ENCODE measurements around the gene IL19.

The IL19 gene

DNA sequence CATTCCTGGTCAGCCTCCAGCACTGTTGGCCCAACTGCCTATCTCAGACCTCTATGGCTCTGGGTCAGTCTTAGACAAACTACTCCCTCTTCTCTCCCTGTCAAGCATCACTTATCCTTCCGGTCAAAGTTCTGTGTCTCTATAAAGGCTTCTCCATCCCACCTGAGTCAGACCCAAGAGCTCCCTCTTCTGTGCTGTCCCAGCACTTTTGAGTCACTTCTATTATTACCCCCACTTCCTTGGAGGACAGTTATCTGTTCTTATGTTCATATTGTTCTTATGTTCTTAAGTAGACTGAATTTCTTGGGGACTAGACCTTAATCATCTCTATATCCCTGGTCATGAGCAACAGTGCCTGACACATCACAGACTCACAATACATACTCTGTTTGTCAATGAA, 30.9 kb downstream of the IL19 start:
- no peak for DNase-seq

DNA sequence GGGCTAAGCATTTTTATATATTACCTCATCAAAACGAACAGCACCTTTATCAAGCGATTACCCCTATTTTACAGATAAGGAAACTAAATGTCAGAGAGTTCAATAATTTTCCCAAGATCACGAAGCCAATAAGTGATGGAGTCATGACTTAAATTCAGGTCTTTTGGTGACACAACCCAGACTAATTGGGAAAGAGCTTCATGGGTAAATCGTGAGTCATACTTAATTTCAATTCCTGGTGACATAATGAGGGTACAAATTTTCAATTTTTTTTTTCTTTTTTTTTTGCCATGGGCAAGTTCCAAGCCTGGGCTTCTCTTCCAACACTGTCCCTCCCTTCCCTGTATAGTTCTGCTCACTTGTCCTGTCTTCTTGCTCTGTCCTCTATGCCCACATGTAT, 31.8 kb downstream of the IL19 start:
- DNase-seq, result no peak

DNA sequence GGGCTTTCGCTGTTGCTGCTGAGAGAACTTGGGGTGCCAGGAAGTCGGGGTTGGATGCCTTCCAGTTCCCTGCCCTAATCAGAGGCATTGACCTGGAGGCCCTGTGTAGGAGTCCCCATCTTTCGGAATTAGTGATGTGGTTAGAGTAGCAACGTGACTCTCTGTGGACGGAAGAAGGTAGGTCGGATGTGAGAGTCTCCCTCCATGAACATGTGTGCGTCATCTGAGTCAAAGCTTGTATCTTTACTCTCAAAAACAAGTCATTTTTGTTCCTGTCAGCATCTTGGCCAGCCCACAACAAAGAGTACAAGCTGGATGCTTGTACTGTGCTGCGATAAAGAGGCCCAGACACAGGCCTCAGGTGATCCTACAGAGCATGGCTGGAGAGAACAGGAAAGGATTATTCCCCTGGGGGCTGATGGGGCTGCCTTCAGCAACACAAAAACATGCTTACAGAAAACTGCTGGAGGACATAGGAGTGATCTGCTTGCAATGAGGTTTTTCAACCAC, 32.7 kb downstream of the IL19 start:
- peak; percentile 21 to 99 (median 74) for DNase-seq

DNA sequence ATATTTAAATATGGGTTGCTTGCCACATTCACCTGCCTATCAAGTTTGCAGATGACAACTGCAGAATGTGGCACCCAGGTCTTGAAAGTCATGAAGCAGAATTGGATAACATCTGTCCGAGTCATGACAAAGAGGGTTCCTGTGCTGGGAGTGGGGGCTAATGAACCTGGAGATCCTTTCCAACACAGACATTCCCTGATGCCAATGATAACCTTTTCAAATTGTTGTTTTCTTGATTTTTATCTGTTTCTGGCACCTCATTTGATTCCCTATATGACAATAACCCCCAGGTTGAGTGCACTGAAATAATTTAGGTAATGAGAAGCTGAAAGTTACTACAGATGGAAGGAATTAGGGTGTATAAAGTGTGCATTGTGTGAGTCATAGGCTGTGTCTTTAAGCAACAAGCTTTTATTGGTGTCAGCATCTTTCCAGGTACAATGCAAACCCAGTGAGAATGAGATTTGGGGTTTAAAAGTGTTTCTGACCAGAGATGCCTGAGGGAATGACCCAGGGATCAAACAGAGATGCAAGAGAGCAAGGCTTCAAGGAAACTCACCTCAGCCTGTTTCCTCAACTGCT, 33.7 kb downstream of the IL19 start:
- peak in 1 of 5 experiments; percentile 44 for DNase-seq

DNA sequence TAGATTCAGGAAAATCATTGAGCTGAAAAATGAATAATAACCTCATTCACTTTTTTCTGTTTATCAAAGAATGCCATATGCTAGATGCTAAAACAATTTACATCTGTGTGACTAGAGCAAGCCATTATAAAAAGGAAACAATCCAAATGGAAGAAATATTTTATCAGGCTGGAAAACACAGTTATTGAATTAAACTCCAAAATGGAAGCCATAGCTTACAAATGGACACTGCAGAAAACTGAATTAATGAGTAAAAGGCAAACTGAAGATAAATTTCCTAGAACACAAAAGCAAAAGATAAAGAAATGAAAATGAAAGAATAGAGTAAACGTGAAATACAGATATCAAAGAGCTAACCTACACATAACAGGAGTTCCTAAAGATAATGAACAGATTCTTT, 34.8 kb downstream of the IL19 start:
- DNase-seq, result peak in 1 of 5 experiments; percentile 48

DNA sequence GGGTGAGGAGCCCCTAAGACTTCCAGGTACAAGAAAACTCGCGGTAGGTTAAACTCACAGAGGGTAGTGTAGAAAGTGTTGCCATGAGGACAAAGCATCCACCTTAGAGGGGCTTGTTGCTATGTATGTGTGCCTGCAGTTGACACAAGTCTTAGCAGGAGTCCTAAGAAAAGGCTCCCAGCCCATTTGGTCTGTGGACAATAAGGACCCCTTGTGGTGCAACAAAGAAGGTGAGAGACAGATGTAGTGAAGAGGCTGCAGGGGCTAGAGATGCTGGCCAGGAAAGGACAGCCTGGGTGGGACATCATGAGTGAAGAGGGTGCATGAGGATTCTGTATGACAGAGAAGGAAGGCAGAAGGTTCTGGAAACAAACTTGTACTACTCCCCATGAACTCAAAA, 38.0 kb downstream of the IL19 start:
- DNase-seq, result peak in 3 of 5 experiments; percentile 21 to 83 (median 46)

DNA sequence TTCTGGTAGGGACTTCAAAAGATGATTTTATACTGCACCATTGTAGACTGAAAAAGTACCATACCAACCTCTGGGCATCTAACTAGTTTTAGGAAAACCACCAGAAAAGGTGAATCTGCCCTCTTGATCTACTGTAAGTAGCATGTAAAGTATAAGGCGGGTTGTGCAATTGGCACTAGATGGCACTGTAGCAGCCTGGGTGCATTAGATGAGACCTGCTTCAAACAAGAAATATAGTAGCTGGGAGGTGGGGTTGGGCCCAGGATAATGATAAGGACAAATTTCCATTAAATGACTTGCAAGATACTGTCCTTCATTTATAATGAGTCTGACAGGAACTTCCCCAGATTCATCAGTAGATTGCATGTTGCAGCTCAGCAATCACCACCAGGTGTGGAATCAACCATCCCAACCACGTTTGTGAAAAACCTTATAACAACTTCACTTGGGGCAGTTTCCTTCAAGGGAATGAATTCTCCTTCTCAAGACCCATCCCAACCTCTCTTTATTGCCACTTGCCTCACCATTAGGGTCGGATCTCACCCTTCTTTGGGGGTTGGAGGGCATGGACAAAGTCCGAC, 39.0 kb downstream of the IL19 start:
- peak in 1 of 5 experiments; percentile 75 for DNase-seq

DNA sequence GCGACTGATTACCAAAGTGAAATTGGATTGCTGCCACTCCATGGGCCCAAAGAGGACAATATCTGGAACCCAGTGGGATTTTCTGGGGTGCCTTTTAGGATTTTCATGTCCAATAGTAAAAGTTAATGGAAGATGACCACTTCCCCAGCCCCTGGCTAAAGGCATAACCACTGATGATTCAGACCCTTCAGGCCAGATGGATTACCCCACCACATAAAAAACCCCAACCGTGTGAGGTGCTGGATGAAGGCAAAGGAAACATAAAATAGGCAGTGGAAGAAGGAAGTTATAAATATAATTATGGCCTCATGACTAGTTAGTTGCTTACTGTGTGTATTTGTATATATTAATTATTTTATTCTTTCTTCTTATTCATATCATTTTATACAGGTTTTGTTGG, 41.9 kb downstream of the IL19 start:
- DNase-seq, result no peak

DNA sequence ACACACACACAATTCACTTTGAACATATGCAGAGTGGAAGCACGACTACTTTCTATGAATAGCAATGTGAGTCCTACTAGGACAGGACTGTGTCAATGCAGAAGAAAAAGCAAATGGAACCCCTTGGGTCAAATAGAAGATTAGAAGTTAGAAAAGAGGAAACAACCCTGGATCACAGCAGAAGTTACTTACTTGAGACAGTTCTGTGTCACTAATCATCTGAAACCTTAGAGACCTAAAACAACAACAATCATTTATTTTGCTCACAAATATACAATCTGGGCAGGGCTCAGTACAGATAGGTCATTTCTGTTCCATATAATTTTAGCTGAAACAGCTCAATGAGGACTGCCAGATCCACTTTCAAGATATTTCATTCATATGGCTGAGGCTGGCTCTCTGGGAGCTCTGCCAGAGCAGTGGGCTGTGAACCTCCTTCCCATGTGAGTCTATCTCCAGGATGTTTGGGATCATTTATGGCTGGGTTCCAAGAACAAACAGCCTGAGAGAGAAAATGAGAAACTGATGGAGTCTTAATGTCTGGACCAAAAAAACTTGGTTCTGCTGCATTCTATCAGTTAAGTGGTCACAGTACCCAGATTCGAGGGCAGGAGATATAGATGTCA, 44.3 kb downstream of the IL19 start:
- no peak for DNase-seq

DNA sequence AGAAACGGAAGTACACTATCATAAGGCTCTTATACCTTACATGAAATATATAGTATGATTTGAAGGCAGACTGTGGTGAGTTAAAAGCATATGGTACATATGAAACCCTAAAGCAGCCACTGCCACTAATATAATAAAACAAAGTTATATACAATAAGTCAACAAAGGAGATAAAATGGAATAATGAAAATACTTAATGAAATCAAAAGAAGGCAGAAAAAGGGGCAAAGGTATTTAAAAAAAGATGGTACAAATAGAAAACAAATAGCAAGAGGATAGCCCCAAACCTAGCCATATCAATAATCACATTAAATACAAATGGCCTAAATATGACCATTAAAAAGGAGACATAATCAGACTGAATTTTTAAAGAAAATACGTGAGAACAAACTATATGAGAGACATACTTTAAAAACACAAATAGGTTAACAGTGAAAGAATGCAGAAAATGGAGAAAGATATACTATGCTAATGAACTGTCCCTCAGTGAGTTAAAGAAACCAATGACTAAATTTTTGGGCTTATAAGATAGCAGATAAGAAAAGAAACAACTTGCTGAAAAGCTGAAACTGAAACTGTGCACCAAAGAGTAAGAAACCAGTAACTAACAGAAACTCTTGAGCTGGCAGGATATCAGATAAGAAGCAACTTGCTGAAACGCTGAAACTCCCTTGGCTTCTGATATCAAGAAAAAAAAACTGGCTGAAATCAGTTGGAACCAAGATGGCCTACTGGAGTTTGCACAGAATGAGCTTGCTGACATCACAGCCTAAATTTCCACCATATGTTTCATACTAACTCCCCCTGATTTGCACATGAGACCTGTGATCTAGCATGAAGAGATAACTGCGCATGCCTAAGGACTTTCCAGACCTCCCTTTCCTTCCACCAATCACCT, 46.1 kb downstream of the IL19 start:
- peak in 2 of 5 experiments; percentile 32 to 97 for DNase-seq

DNA sequence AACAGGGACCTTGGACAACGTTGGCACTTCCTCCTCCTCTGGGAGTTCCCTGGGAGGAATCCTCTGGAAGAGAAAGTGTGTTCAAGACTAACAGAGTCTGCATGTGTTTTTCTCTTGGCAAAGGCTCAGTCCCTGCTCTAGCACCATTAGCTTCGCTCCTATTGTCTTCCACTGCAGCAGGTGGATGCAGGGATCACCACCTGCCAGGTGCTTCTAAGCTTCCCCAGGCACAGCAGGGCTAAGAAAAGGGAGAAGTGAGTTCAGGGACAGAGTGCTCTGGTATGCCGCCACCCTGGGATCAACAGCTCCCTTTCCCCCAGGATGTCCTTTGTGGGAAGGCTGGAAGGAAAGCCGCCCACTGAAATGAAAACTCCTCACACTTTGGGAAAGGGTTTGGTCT, 50.9 kb downstream of the IL19 start:
- DNase-seq, result no peak

DNA sequence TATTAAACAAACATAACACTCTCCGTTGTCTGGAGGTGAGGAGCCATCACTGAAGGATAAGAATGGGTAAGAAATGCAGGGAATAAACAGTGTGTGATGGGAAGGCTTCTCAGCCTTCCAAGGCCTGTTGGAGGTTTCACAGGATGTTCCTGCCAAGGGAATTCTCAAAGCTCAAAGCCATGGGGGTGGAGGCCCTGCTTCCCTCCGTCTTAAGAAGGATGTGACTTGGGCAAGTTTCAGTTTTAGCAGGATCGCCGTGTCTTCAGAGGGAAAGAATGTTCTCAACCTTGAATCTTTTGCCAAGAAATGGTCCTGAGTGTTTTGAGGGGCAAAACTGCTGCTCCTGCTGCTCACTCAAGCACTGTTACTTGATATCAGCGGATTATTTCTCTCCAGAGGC, 53.2 kb downstream of the IL19 start:
- no peak for DNase-seq

DNA sequence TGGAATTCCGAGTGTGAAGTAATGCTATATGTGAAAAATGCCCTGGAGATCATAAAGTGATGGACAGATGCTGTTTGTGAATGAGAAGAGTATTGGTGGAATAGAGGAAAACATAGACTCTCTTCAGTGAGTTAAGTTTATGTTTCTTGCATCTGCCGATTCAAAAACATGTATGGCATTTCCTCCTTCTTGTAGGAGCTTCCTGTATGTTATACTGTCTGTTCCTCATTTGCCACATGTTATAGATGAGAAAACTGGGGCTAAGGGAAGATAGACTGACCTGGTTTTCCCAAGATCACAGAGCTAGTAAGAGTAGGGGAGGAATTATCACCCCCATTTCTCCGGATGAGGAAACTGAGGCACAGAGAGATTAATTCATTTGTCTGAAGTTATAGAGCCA, 53.8 kb downstream of the IL19 start:
- no peak for DNase-seq

DNA sequence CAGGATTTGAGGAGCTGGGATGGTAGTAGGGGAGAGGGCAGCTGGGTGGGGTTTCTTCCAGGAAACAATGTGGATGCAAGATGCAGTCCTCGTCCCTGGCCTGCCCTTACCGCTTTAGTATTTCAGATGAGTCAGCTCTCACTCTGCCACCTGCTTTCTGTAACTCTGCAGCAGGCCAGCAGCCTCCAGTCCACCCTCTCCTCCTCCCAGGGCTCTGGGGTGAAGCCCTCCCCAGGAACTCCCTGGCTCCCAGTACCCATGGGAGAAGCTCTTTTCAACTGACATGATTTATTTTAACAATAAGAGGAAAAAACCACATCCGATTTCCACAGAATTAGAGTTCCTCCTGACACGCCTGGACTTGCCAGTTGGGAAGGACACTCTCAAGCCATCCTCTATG, 55.8 kb downstream of the IL19 start:
- no peak for DNase-seq

DNA sequence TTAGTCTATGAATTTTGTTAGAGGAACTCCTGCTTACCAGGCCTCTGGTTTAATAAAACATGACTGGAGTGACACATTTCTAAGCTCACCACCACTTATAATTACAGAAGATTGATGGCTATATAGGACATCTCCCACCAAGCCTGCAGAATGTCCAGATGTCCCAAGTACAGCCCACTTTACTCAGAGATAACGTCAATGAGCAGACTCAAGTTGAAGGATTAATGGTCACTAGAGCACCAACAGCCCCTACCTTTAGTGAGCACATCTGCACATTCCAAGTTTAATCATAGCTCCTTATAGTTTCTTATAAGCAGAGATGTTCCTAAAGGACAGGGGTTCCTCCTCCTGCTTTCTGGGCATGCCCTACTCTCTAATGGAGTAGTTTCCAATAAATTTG, 57.5 kb downstream of the IL19 start:
- DNase-seq, result no peak

DNA sequence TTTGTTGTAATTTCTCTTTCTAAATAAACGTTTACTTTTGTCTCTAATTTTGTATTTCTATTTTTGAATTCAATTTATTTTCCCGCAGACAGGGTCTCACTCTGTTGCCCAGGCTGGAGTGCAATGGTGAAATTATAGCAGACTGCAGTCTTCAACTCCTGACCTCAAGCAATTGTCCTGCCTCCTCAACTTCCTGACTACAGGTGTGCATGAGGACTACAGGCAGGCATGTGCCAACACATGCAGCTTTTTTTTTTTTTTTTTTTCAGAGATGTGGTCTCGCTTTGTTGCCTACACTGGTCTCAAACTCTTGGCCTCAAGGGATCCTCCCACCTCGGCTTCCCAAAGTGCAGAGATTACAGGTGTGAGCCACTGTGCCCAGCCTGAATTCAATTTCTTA, 58.2 kb downstream of the IL19 start:
- DNase-seq, result peak in 1 of 5 experiments; percentile 3

DNA sequence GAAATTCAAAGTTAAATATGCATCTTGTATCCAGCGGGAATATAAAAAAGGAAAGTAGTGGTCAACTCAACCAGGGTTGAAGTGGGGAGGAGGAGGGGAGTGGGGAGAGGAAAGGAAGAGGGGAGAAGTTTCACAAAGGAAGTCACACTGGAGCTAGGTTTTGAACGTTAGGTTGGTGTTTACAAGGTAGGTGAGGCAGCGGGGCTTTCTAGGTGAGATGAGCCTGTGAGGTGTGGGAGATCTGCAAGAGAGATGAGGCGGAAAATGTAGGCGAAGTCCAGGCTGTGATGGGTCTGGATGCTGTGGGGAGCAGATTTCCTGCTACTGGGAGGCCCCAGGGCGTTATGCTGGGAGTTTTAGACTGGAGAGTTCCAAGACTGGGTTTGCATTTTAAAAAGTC, 58.7 kb downstream of the IL19 start:
- DNase-seq, result peak in 2 of 5 experiments; percentile 41 to 49

DNA sequence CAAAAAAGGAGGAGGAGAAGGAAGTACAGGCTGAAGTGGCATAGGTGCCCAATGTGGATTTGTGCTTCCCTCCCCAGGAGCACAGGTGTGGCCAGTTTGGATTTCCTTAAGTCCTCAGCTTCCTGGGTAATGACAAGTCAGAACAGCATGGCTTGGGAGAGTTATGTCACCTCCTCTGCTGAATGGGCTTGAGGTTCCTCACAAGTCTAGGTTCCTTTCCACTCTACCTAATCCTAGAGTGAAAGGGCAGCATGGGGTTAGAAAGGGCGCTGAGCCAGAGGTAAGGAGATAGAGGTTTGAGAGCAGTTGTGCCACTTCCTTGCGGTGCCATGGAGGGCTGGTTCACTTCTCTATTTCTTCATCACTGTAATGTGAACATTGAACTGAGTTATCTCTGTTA, 59.3 kb downstream of the IL19 start:
- DNase-seq, result peak in 1 of 5 experiments; percentile 10

DNA sequence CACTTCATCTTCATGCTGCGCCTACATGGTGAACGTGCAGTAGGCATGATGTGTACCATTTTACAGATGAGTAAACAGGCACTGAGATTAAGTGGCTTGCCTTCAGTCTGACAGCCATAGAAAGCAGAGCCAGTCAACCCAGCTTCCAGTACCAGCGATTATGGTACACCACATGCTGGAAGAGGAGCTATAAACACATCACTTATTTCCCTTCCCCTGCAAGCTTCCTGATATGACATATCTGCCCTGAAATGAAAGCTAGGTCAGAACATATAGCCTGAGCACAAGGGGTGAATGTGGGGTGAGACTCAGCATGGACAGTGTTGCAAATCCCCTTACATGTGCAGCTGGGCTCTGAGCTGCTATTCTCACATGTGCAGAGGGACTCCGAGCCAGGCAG, 61.1 kb downstream of the IL19 start:
- DNase-seq, result peak in 1 of 5 experiments; percentile 12

DNA sequence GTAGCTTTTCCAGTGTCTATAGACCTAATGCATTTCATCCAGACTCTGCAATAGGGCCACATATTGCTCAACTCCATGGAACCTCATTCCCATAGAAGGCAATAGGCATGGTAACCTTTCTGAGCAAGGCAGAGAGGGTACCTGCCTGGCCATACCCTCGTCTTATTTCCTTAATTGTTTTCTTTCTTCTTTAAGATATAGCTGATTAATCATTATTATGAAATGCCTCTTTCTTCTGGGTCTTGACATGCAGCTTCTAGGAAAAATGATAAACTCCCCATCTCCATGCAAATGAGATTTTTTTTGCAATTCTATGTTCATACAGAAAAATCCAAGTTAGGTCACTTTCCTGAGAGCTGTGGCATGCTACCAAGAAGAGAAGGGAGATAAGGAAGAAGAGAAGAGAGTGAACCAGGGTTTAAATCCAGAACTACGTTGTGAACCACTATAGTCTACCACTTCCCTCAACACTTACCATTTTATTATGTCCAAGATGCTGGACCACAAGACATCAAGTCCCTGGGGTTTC, 61.8 kb downstream of the IL19 start:
- no peak for DNase-seq

DNA sequence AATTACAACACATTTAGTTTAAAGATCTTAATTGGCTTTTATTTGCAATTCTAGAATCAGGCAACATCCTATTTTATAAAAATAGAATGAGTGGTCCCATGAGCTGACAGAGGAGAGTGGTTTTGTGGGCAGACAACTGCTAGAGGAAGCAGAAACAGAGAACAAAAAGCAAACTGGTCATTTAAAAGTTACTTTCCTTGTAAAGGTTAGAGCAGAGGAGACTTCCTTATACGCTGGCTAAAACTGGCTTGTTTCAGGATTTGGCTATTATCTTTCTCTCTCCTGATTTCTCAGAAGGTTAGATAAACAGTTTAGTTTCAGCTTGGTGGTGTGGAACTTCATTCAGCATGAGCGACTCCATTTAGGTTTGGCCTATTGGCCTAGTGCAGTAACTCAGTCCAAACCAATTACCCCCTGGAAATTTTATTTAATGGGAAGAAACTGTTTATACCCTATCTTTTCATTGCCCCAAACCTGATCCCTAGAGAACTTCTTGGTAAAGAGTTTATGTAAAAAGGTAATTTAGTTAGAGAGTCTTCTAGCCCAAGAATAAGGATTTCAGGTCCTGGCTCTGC, 62.6 kb downstream of the IL19 start:
- no peak for DNase-seq

DNA sequence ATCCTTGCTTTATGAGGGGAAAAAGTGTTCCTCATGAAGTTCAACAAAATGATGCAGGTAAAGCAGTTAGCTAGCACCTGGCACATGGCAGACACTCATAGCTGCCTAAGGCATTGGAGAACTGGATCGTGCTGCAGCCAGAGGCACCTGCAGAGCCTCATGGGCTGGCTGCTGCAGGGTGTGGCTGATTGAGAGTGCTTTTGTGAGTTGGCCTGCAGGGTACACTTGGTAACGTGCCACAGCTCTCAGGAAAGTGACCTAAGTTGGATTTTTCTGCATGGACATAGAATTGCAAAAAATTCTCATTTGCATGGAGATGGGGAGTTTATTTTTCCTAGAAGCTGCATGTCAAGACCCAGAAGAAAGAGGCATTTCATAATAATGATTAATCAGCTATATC, 63.2 kb downstream of the IL19 start:
- DNase-seq, result no peak

DNA sequence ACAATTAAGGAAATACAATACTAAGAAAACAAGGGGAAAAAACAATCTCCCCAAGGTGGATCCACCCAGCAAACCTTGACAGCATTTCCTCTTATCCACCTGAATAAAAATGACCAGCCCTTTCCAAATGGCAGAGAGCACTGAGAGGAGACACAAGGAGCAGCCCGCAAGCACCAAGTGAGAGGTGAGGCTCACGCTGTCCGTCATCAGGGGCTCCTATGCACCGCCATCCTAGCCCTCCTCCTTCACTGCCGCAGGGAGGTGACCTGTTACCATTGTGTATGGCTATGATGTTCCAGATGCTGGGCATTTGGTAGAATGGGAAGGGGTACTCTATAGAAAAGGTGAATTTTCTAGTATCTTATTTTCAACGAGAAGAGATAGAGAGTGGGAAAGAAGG, 63.6 kb downstream of the IL19 start:
- DNase-seq, result no peak

Data from T-helper 2 cell (primary cell).